ENCODE measurements around the gene RNF213.

DNA sequence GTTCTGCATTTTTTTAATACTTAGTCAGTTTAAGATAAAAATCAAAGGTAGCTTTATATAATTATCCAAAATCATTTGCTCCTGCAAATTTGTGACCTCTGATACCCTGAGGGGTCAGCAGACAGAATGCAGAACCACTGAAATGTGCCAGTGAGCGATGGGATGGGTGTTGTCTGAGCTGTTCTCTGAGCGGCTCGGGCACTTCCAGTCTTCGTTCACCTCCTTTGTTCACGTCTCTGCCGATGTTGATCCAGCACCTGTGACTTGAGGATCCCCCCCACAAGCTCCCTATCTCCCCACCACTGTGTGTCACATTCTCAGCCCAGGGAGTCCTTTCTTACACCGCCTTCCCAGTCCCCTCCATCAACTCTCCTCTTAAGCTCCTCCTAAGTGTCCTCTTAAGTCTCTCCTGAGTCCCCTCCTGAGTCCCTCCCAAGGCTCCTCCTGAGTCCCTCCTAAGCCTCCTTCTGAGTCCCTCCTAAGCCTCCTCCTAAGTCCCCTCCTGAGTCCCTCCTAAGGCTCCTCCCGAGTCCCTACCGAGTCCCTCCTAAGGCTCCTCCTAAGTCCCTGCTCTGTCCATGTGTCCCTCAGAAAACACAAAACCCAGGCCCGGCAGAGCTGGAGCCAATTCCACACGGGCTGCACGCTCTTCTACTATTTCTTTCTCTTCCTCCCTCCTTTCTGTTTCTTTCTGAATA lies 47.5 kb downstream of the RNF213 start:
- TF ChIP-seq CTCF (IDR thresholded peaks at IDR 0.05; ENCODE audit: low read length) (no peak), EZH2 (IDR thresholded peaks at IDR 0.05; ENCODE audit: borderline replicate concordance, low read length) (no peak)
